NCI-H146 treated with DMSO at 0.1 percent for 48 hours (cell line): ENCODE data around the gene ZNF860.
A peak's percentile ranks its signal among the peaks of the same experiment; 100 is the strongest.
"Not testable (repeated sequence)": the region's sequence is repeated elsewhere in the genome, so short reads cannot be mapped to it uniquely, and the experiment has no call there.

Experiments
- DNase-seq: peaks from one replicate; lab custom pipeline; 2025; ENCODE audit not compliant: unreplicated experiment; lab: John Stamatoyannopoulos, UW

ZNF860 gene

GRCh38 chr3:31960793-31961431 is 20.6 kb upstream of the ZNF860 start:
- no peak for DNase-seq

GRCh38 chr3:31962801-31963205 is 18.7 kb upstream of the ZNF860 start:
- DNase-seq, result no peak

- DNase-seq, result no peak
Observed at GRCh38 chr3:31966978-31967591, 14.5 kb upstream of the ZNF860 start.

- DNase-seq, result no peak
Observed at GRCh38 chr3:31967592-31967991, 14.0 kb upstream of the ZNF860 start.

GRCh38 chr3:31968369-31968926 is 13.1 kb upstream of the ZNF860 start:
- DNase-seq, result no peak

GRCh38 chr3:31968927-31969418 is 12.6 kb upstream of the ZNF860 start:
- DNase-seq, result no peak

- no peak for DNase-seq
Observed at GRCh38 chr3:31971607-31972006, 9.9 kb upstream of the ZNF860 start.

- DNase-seq, result no peak
Observed at GRCh38 chr3:31973081-31973480, 8.5 kb upstream of the ZNF860 start.

- no peak for DNase-seq
Observed at GRCh38 chr3:31973837-31974236, 7.7 kb upstream of the ZNF860 start.

GRCh38 chr3:31974471-31974870 is 7.1 kb upstream of the ZNF860 start:
- no peak for DNase-seq

- DNase-seq, result no peak
Observed at GRCh38 chr3:31974964-31975363, 6.6 kb upstream of the ZNF860 start.

- DNase-seq, result no peak
Observed at GRCh38 chr3:31976302-31976701, 5.2 kb upstream of the ZNF860 start.

- DNase-seq, result no peak
Observed at GRCh38 chr3:31977736-31978135, 3.8 kb upstream of the ZNF860 start.

GRCh38 chr3:31978553-31978952 is 3.0 kb upstream of the ZNF860 start:
- DNase-seq, result no peak

- no peak for DNase-seq
Observed at GRCh38 chr3:31979001-31979697, 2.4 kb upstream of the ZNF860 start.

GRCh38 chr3:31980530-31981205 is 882 bp upstream of the ZNF860 start:
- peak; percentile 65 for DNase-seq

- DNase-seq, result no peak
Observed at GRCh38 chr3:31984321-31984720, 2.8 kb downstream of the ZNF860 start.

- DNase-seq, result no peak
Observed at GRCh38 chr3:31985831-31986230, 4.3 kb downstream of the ZNF860 start.

GRCh38 chr3:31988271-31988670 is 6.7 kb downstream of the ZNF860 start:
- DNase-seq, result no peak

GRCh38 chr3:31992995-31993394 is 11.4 kb downstream of the ZNF860 start:
- not testable (repeated sequence) for DNase-seq

- no peak for DNase-seq
Observed at GRCh38 chr3:31993843-31994242, 12.3 kb downstream of the ZNF860 start.
